Body of pancreas (tissue), 4 donors: ENCODE results near the gene WNT7B.

Source experiments
- CTCF ChIP-seq, 7 experiments: fragments of 450-650 bp in 4 of 7; fragments of 200-600 bp in 3 of 7; sonication (generic) in 3 of 7; IDR thresholded peaks; one replicate each; pipeline ENCODE4 v1.5.1; 2016 to 2019; ENCODE audit warnings: antibody characterized with exemption in 7 of 7
- POLR2A ChIP-seq, 3 donors: fragments of 450-650 bp; IDR thresholded peaks; one replicate each; pipeline ENCODE4 v1.6.1; 2016; ENCODE audit warnings: antibody characterized with exemption in 3 of 3, mild to moderate bottlenecking in 2 of 3

GRCh38 chr22:45929649-45930048 is 47.3 kb downstream of the WNT7B start:
- TF ChIP-seq POLR2A (IDR thresholded peaks at IDR 0.05) (no peak), CTCF (IDR thresholded peaks at IDR 0.05) (no peak)
